ENCODE measurements around the gene LAMTOR4.
"Not testable (repeated sequence)": the region's sequence is repeated elsewhere in the genome, so short reads cannot be mapped to it uniquely, and the experiment has no call there.

The LAMTOR4 gene

GRCh38 chr7:100192969-100193368, 44.3 kb downstream of the LAMTOR4 start:
- H3K4me3 ChIP-seq (ENCODE audit: low read depth in 1 of 5, low read length in 5 of 5) = no peak overlapping the region
- H3K27me3 ChIP-seq (ENCODE audit: control insufficient read depth in 5 of 5, insufficient read depth in 4 of 5, low read length in 5 of 5) = no peaks in the 10 kb centered on the region
- no peak overlapping the region for H3K9ac ChIP-seq (ENCODE audit: low read length in 5 of 5)
- no peaks in the 10 kb centered on the region for H3K9me3 ChIP-seq (ENCODE audit: control insufficient read depth in 5 of 5, low read length in 5 of 5)
- no peaks in the 10 kb centered on the region for H3K36me3 ChIP-seq (ENCODE audit: control insufficient read depth in 5 of 5, insufficient read depth in 5 of 5, low read length in 5 of 5)
- H3K4me1 ChIP-seq (ENCODE audit: control insufficient read depth in 5 of 5, insufficient read depth in 5 of 5, low read length in 5 of 5) = peaks cover 0 to 19% (median 7%) of the 10 kb centered on the region in 5 donors
- no peak overlapping the region for H3K27ac ChIP-seq (ENCODE audit: low read depth, low read length)

DNA sequence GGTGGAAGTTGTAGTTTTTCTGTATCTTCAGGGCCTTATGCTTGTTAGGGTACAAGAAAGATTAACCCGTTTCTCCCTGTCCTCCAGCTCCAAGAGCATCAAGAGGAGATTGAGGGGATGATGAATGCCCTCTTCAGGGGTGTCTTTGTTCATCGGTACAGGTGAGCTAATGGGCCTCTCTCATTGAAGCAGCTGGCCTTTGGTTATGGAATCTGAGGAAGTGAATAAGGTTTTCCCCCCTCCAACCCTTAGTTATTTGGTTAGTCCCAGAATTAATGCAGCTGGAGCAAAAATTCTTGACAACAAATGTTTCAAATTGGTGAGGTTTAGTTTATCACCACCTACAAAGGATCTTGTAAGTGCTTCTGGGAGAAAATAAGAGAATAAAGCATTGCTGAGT, 46.5 kb downstream of the LAMTOR4 start:
- Histone ChIP-seq H3K27me3 (ENCODE audit: control insufficient read depth in 5 of 5, insufficient read depth in 4 of 5, low read length in 5 of 5) (peaks cover 0 to 6% (median 0%) of the 10 kb centered on the region in 5 donors), H3K9me3 (ENCODE audit: control insufficient read depth in 5 of 5, low read length in 5 of 5) (no peaks in the 10 kb centered on the region), H3K9ac (ENCODE audit: low read length in 5 of 5) (no peak overlapping the region), H3K4me1 (ENCODE audit: control insufficient read depth in 5 of 5, insufficient read depth in 5 of 5, low read length in 5 of 5) (peaks cover 0 to 17% (median 8%) of the 10 kb centered on the region in 5 donors), H3K27ac (ENCODE audit: low read depth, low read length) (no peak overlapping the region), H3K36me3 (ENCODE audit: control insufficient read depth in 5 of 5, insufficient read depth in 5 of 5, low read length in 5 of 5) (no peaks in the 10 kb centered on the region), H3K4me3 (ENCODE audit: low read depth in 1 of 5, low read length in 5 of 5) (no peak overlapping the region)

DNA sequence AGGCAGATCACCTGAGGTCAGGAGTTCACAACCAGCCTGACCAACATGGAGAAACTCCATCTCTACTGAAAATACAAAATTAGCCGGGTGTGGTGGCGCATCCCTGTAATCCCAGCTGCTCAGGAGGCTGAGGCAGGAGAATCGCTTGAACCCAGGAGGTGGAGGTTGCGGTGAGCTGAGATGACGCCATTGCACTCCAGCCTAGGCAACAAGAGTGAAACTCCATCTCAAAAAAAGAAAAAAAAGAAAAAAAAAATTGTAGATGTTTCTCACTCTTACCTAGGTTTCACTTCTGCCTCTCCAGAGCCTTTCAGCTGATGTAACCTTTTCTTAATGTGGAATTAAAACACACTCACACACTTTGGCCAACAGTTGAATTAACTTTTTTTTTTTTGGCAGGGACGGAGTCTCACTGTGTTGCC, 47.2 kb downstream of the LAMTOR4 start:
- H3K9me3 ChIP-seq (ENCODE audit: control insufficient read depth in 5 of 5, low read length in 5 of 5); H3K4me3 ChIP-seq (ENCODE audit: low read depth in 1 of 5, low read length in 5 of 5); H3K27me3 ChIP-seq (ENCODE audit: control insufficient read depth in 5 of 5, insufficient read depth in 4 of 5, low read length in 5 of 5); H3K36me3 ChIP-seq (ENCODE audit: control insufficient read depth in 5 of 5, insufficient read depth in 5 of 5, low read length in 5 of 5); H3K9ac ChIP-seq (ENCODE audit: low read length in 5 of 5); H3K27ac ChIP-seq (ENCODE audit: low read depth, low read length): not testable (repeated sequence)
- peaks cover 0 to 13% (median 7%) of the 10 kb centered on the region in 5 donors for H3K4me1 ChIP-seq (ENCODE audit: control insufficient read depth in 5 of 5, insufficient read depth in 5 of 5, low read length in 5 of 5)

DNA sequence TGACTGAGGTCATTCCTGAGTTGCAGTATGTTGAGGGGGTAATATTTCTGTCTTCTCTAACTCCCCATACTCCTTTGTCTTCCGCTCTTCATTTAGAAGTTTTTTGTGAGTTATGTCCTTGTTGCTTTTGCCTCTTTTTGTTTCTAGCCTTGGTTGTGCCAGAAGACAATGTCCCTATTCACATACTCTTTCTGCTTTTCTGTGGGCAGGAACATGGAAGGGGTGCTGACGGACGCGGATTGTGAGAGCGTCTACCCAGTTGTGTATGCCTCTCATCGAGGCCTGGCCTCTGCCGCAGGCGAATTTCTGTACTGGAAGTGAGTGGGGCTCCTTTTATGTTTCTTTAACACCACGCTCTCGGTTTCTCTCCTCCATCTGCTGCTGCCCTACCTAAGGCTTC, 49.5 kb downstream of the LAMTOR4 start:
- H3K36me3 ChIP-seq (ENCODE audit: control insufficient read depth in 5 of 5, insufficient read depth in 5 of 5, low read length in 5 of 5) = no peaks in the 10 kb centered on the region

GRCh38 chr7:100200693-100201092, 52.0 kb downstream of the LAMTOR4 start:
- no peak overlapping the region for H3K4me3 ChIP-seq (ENCODE audit: low read depth in 1 of 5, low read length in 5 of 5)
- peaks cover 0 to 5% (median 0%) of the 10 kb centered on the region in 5 donors for H3K4me1 ChIP-seq (ENCODE audit: control insufficient read depth in 5 of 5, insufficient read depth in 5 of 5, low read length in 5 of 5)
- no peak overlapping the region for H3K9ac ChIP-seq (ENCODE audit: low read length in 5 of 5)
- no peaks in the 10 kb centered on the region for H3K36me3 ChIP-seq (ENCODE audit: control insufficient read depth in 5 of 5, insufficient read depth in 5 of 5, low read length in 5 of 5)
- no peak overlapping the region for H3K27ac ChIP-seq (ENCODE audit: low read depth, low read length)
- H3K9me3 ChIP-seq (ENCODE audit: control insufficient read depth in 5 of 5, low read length in 5 of 5) = no peaks in the 10 kb centered on the region
- H3K27me3 ChIP-seq (ENCODE audit: control insufficient read depth in 5 of 5, insufficient read depth in 4 of 5, low read length in 5 of 5) = peaks cover 0 to 9% (median 0%) of the 10 kb centered on the region in 5 donors

More for the DNA sequence above, 49.5 kb downstream of the LAMTOR4 start:
- no peak overlapping the region for H3K27ac ChIP-seq (ENCODE audit: low read depth, low read length)
- H3K27me3 ChIP-seq (ENCODE audit: control insufficient read depth in 5 of 5, insufficient read depth in 4 of 5, low read length in 5 of 5) = peaks cover 0 to 9% (median 0%) of the 10 kb centered on the region in 5 donors
- no peaks in the 10 kb centered on the region for H3K9me3 ChIP-seq (ENCODE audit: control insufficient read depth in 5 of 5, low read length in 5 of 5)
- no peak overlapping the region for H3K9ac ChIP-seq (ENCODE audit: low read length in 5 of 5)
- no peak overlapping the region for H3K4me3 ChIP-seq (ENCODE audit: low read depth in 1 of 5, low read length in 5 of 5)
- peaks cover 0 to 5% (median 0%) of the 10 kb centered on the region in 5 donors for H3K4me1 ChIP-seq (ENCODE audit: control insufficient read depth in 5 of 5, insufficient read depth in 5 of 5, low read length in 5 of 5)

Data from subcutaneous abdominal adipose tissue (tissue), 5 donors.